K562 (cell line): ENCODE results near the gene AMT. TPM values are rescaled to one million over a fixed set of nuclear protein-coding genes. Genes with fewer than 3 reads are reported as not detected.

Experiments used
- CCNT2 ChIP-seq: IDR thresholded peaks from 2 replicates; pipeline ENCODE4 v1.6.1; 2011; ENCODE audit warnings: borderline replicate concordance, low read depth, mild to moderate bottlenecking, moderate library complexity, mixed read lengths, low read length; ENCODE audit not compliant: insufficient read length; ENCODE audit errors: extremely low read depth
- KLF13 ChIP-seq: fragments of 450-650 bp; IDR thresholded peaks from 2 replicates; pipeline ENCODE4 v1.6.1; 2016; ENCODE audit warnings: missing genetic modification characterization, low read depth, mild to moderate bottlenecking, missing compliant biosample characterization, moderate library complexity, borderline replicate concordance
- RHOXF2B ChIP-seq: fragments of 250-450 bp; sonication (Bioruptor Pico); conservative IDR thresholded peaks from 2 replicates; pipeline ENCODE4 v1.5.1; 2021
- SAP30 ChIP-seq: fragments of 200-600 bp; sonication (generic); IDR thresholded peaks from 2 replicates; pipeline ENCODE4 v1.6.1; 2012; ENCODE audit warnings: borderline replicate concordance, low read depth, mild to moderate bottlenecking, moderate library complexity, low read length, control low read depth, inconsistent platforms; ENCODE audit not compliant: insufficient read depth, poor library complexity, severe bottlenecking
- SIX5 ChIP-seq, 2 experiments: IDR thresholded peaks; 2 replicates each; pipeline ENCODE4 v1.6.1; 2011; ENCODE audit warnings: low read length in 2 of 2, borderline replicate concordance in 1 of 2, low read depth in 1 of 2, mild to moderate bottlenecking in 1 of 2, moderate library complexity in 1 of 2; ENCODE audit not compliant: insufficient read depth in 1 of 2
- TAL1 ChIP-seq: fragments of 450-650 bp; IDR thresholded peaks from 2 replicates; pipeline ENCODE4 v1.6.1; 2016; ENCODE audit warnings: mild to moderate bottlenecking
- TCF3 ChIP-seq: sonication (generic); formaldehyde crosslinking; IDR thresholded peaks from 2 replicates; pipeline ENCODE4 v1.4.0; 2020; ENCODE audit warnings: mild to moderate bottlenecking, missing genetic modification reagents
- U2AF1 ChIP-seq: fragments of 200-400 bp; formaldehyde crosslinking; optimal IDR thresholded peaks from 2 replicates; pipeline ENCODE3; 2017; ENCODE audit warnings: mild to moderate bottlenecking, low read depth, low read length, moderate library complexity
- ZNF184 ChIP-seq: sonication (generic); formaldehyde crosslinking; IDR thresholded peaks from 2 replicates; pipeline ENCODE4 v1.5.0; 2020; ENCODE audit warnings: missing genetic modification reagents
- ZNF23 ChIP-seq: fragments of 250-450 bp; sonication (Bioruptor Pico); IDR thresholded peaks from 2 replicates; pipeline ENCODE4 v1.4.0; 2020; ENCODE audit warnings: mild to moderate bottlenecking
- ZNF444 ChIP-seq: fragments of 250-450 bp; sonication (Bioruptor Pico); IDR thresholded peaks from 2 replicates; pipeline ENCODE4 v1.4.0; 2020; ENCODE audit warnings: mild to moderate bottlenecking, moderate library complexity
- polyA plus RNA-seq, 8 experiments: library from polyadenylated mRNA; depleted of rRNA in 4 of 8; stranded (reverse) in 5 of 8; unstranded in 3 of 8; fragments of >200 nt; fragmentation: Nextera tagmentation in 2 of 8; fragmentation: Illumina TruSeq in 1 of 8; extraction: Ambion mirVana in 2 of 8; extraction: Trizol in 1 of 8; gene quantifications; 2 replicates each; pipeline versions ENCODE4 v1.2.1 to v1.2.3, GENCODE V29; 2011 to 2014; ENCODE audit warnings: inconsistent platforms in 1 of 8, missing spikeins in 1 of 8
- total RNA-seq, 7 experiments: library from RNA; depleted of rRNA in 6 of 7; stranded (reverse); fragments of >200 nt in 6 of 7; fragmentation: Illumina TruSeq in 2 of 7; extraction: Trizol in 2 of 7; gene quantifications; 2 replicates each; pipeline versions ENCODE4 v1.2.1 to v1.2.3, GENCODE V29; 2011 to 2021; ENCODE audit warnings: low replicate concordance in 1 of 7
- TF ChIP-seq, protein P1 (sequence below): IDR thresholded peaks from 3 replicates; pipeline ENCODE4 v1.6.1; 2011; ENCODE audit warnings: borderline replicate concordance, mild to moderate bottlenecking; ENCODE audit not compliant: insufficient read length, insufficient read depth
- TF ChIP-seq, protein P2 (sequence below): fragments of 250-450 bp; sonication (Bioruptor Pico); IDR thresholded peaks from 2 replicates; pipeline ENCODE4 v1.4.0; 2020; ENCODE audit warnings: mild to moderate bottlenecking, moderate library complexity

The AMT gene
- total and polyA plus RNA-seq, 9 of the 15 experiments (the other 6 are each of a cell fraction or from before 2014, with no cell fraction given): 0.14 to 2.1 (median 0.52) TPM

DNA sequence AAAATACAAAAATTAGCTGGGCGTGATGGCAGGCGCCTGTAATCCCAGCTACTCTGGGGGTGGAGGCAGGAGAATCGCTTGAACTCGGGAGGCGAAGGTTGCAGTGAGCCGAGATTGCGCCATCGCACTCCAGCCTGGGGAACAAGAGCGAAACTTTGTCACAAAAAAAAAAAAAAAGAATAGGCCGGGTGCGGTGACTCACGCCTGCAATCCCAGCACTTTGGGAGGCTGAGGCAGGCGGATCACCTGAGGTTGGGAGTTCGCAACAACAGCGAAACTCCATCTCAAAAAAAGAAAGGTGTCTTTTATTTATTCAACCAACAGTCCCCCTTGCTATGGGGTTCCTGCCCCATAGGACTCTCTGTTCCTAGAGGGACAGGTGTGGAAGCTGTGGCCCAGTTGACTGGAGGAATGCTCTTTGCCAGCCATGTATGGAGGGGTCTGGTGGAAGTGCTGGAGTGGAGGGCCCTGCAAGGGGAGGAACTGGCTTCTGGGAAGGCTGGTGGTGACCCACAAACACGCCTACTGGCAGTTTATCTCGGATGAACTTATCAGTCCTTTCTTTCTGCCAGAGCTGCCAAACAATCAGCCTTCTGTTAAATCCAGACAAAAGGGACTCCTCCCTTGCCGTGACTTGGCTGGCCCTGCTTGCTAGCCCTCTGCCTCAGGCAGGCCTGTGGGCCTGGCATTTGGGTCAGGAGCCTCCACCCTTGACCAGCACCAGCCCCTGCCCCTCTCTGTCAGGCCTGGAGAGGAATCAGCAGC is 43.2 kb upstream of the AMT start (continued):
- TF ChIP-seq ZNF23 (CRISPR knock-in tag) (no peak), TCF3 (peak; percentile 79), U2AF1 (no peak), SIX5 (IDR thresholded peaks at IDR 0.05; ENCODE audit: borderline replicate concordance in 1 of 2, insufficient read depth in 1 of 2, low read depth in 1 of 2, low read length in 2 of 2) (no peak), CCNT2 (peak; percentile 56), RHOXF2B (no peak), ZNF444 (no peak), KLF13 (tag) (no peak), ZNF184 (no peak), SAP30 (no peak), TAL1 (peak; percentile 58; the same call in 1 of the 2 replicates)
- TF ChIP-seq, protein P1, sequence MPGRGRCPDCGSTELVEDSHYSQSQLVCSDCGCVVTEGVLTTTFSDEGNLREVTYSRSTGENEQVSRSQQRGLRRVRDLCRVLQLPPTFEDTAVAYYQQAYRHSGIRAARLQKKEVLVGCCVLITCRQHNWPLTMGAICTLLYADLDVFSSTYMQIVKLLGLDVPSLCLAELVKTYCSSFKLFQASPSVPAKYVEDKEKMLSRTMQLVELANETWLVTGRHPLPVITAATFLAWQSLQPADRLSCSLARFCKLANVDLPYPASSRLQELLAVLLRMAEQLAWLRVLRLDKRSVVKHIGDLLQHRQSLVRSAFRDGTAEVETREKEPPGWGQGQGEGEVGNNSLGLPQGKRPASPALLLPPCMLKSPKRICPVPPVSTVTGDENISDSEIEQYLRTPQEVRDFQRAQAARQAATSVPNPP: no peak
- TF ChIP-seq, protein P2, sequence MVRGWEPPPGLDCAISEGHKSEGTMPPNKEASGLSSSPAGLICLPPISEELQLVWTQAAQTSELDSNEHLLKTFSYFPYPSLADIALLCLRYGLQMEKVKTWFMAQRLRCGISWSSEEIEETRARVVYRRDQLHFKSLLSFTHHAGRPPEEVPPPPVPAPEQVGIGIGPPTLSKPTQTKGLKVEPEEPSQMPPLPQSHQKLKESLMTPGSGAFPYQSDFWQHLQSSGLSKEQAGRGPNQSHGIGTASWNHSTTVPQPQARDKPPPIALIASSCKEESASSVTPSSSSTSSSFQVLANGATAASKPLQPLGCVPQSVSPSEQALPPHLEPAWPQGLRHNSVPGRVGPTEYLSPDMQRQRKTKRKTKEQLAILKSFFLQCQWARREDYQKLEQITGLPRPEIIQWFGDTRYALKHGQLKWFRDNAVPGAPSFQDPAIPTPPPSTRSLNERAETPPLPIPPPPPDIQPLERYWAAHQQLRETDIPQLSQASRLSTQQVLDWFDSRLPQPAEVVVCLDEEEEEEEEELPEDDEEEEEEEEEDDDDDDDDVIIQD (CRISPR knock-in tag): no peak
